Measurements from ENCODE around the gene EPB41. TPM values are rescaled to one million over a fixed set of nuclear protein-coding genes. Genes with fewer than 3 reads are reported as not detected.
"Not testable (repeated sequence)": the region's sequence is repeated elsewhere in the genome, so short reads cannot be mapped to it uniquely, and the experiment has no call there.

EPB41 gene
- total RNA-seq, 6 donors from 2014 or later, result 43.5 to 109 (median 51.9) TPM

GRCh38 chr1:29043274-29043965, 129.1 kb downstream of the EPB41 start:
- no peaks in the 10 kb centered on the region for H3K4me1 ChIP-seq
- H3K27ac ChIP-seq, result no peak overlapping the region
- 78 to 87% methylated on average over 6 of the region's 6 CpGs for WGBS, 2 donors
- H3K9me3 ChIP-seq, result no peaks in the 10 kb centered on the region
- no peak for ATAC-seq (ENCODE audit: low FRiP score in 2 of 2)
- DNase-seq, result no peak
- no peaks in the 10 kb centered on the region for H3K27me3 ChIP-seq
- TF ChIP-seq POLR2AphosphoS5 (IDR thresholded peaks at IDR 0.05) (no peak), CTCF (IDR thresholded peaks at IDR 0.05) (no peak), POLR2A (IDR thresholded peaks at IDR 0.05) (no peak), EP300 (IDR thresholded peaks at IDR 0.05) (no peak)
- peaks cover 0 to 30% (median 6%) of the 10 kb centered on the region in 4 donors for H3K36me3 ChIP-seq
- no peak overlapping the region for H3K4me3 ChIP-seq

GRCh38 chr1:29044010-29044409, 129.6 kb downstream of the EPB41 start:
- no peaks in the 10 kb centered on the region for H3K4me1 ChIP-seq
- no peak overlapping the region for H3K27ac ChIP-seq
- H3K36me3 ChIP-seq, result peaks cover 0 to 27% (median 6%) of the 10 kb centered on the region in 4 donors
- H3K9me3 ChIP-seq, result no peaks in the 10 kb centered on the region
- no peak for ATAC-seq (ENCODE audit: low FRiP score in 2 of 2)
- DNase-seq, result no peak
- no peak for TF ChIP-seq POLR2AphosphoS5 (IDR thresholded peaks at IDR 0.05)
- H3K4me3 ChIP-seq, result no peak overlapping the region
- H3K27me3 ChIP-seq, result no peaks in the 10 kb centered on the region

- not testable (repeated sequence) for H3K27ac ChIP-seq; H3K4me1 ChIP-seq; H3K27me3 ChIP-seq; H3K4me3 ChIP-seq; DNase-seq; H3K9me3 ChIP-seq; ATAC-seq (ENCODE audit: low FRiP score in 2 of 2)
- H3K36me3 ChIP-seq, result peaks cover 0 to 10% (median 0%) of the 10 kb centered on the region in 4 donors
- WGBS, 2 donors, result 100% methylated on average over 1 of the region's 1 CpG
These were observed 131.3 kb downstream of the EPB41 start for GRCh38 chr1:29045663-29046062.

GRCh38 chr1:29047142-29047541, 132.8 kb downstream of the EPB41 start:
- no peak overlapping the region for H3K4me3 ChIP-seq
- no peak for ATAC-seq (ENCODE audit: low FRiP score in 2 of 2)
- no peak for DNase-seq
- H3K27me3 ChIP-seq, result no peaks in the 10 kb centered on the region
- peaks cover 0 to 7% (median 0%) of the 10 kb centered on the region in 4 donors for H3K36me3 ChIP-seq
- no peak overlapping the region for H3K27ac ChIP-seq
- TF ChIP-seq POLR2AphosphoS5 (IDR thresholded peaks at IDR 0.05), result no peak
- TF ChIP-seq CTCF (IDR thresholded peaks at IDR 0.05), result no peak
- no peak for TF ChIP-seq EP300 (IDR thresholded peaks at IDR 0.05)
- TF ChIP-seq POLR2A (IDR thresholded peaks at IDR 0.05), result no peak
- no peaks in the 10 kb centered on the region for H3K4me1 ChIP-seq
- 95 to 96% methylated on average over 5 of the region's 5 CpGs for WGBS, 2 donors
- H3K9me3 ChIP-seq, result no peaks in the 10 kb centered on the region

- 81 to 93% methylated on average over 1 of the region's 1 CpG for WGBS, 2 donors
- H3K27ac ChIP-seq, result no peak overlapping the region
- TF ChIP-seq EP300 (IDR thresholded peaks at IDR 0.05) (no peak), CTCF (IDR thresholded peaks at IDR 0.05) (no peak), POLR2AphosphoS5 (IDR thresholded peaks at IDR 0.05) (no peak), POLR2A (IDR thresholded peaks at IDR 0.05) (no peak)
- no peak for ATAC-seq (ENCODE audit: low FRiP score in 2 of 2)
- no peak overlapping the region for H3K4me3 ChIP-seq
- no peaks in the 10 kb centered on the region for H3K9me3 ChIP-seq
- no peaks in the 10 kb centered on the region for H3K4me1 ChIP-seq
- no peak for DNase-seq
- peaks cover 0 to 20% (median 0%) of the 10 kb centered on the region in 4 donors for H3K36me3 ChIP-seq
- no peaks in the 10 kb centered on the region for H3K27me3 ChIP-seq
These were observed 135.8 kb downstream of the EPB41 start for GRCh38 chr1:29050166-29050565.

- WGBS, 2 donors, result 66 to 82% methylated on average over 2 of the region's 2 CpGs
- TF ChIP-seq EP300 (IDR thresholded peaks at IDR 0.05) (no peak), POLR2AphosphoS5 (IDR thresholded peaks at IDR 0.05) (no peak), POLR2A (IDR thresholded peaks at IDR 0.05) (no peak), CTCF (IDR thresholded peaks at IDR 0.05) (no peak)
- ATAC-seq (ENCODE audit: low FRiP score in 2 of 2), result no peak
These were observed 137.7 kb downstream of the EPB41 start for GRCh38 chr1:29052100-29052499.

More at GRCh38 chr1:29052100-29052499, 137.7 kb downstream of the EPB41 start:
- no peaks in the 10 kb centered on the region for H3K9me3 ChIP-seq
- no peaks in the 10 kb centered on the region for H3K4me1 ChIP-seq
- H3K27me3 ChIP-seq, result no peaks in the 10 kb centered on the region
- no peak overlapping the region for H3K27ac ChIP-seq
- H3K4me3 ChIP-seq, result no peak overlapping the region
- peaks cover 0 to 20% (median 0%) of the 10 kb centered on the region in 4 donors for H3K36me3 ChIP-seq
- no peak for DNase-seq
